Chondrocyte (in vitro differentiated cells): ENCODE results near the gene CEL. TPM values are rescaled to one million over a fixed set of nuclear protein-coding genes. Genes with fewer than 3 reads are reported as not detected.

Source experiments
- DNase-seq: peaks from one replicate; pipeline ENCODE4 v3.0.0; 2021; ENCODE audit warnings: mixed read lengths, low spot score
- H3K27ac Mint-ChIP-seq: one replicate; pipeline ENCODE4 v1.8.0; 2021; ENCODE audit warnings: mild to moderate bottlenecking, moderate library complexity, mixed read lengths; ENCODE audit not compliant: unreplicated experiment
- H3K27me3 Mint-ChIP-seq: 2 replicates; pipeline ENCODE4 v1.8.0; 2021; ENCODE audit warnings: low read depth, mixed read lengths
- H3K36me3 Mint-ChIP-seq: 2 replicates; pipeline ENCODE4 v1.8.0; 2021; ENCODE audit warnings: low read depth, mixed read lengths
- H3K4me1 Mint-ChIP-seq: 2 replicates; pipeline ENCODE4 v1.8.0; 2021; ENCODE audit warnings: low read depth, mild to moderate bottlenecking, mixed read lengths
- H3K4me3 Mint-ChIP-seq: one replicate; pipeline ENCODE4 v1.8.0; 2021; ENCODE audit warnings: mild to moderate bottlenecking, moderate library complexity, mixed read lengths; ENCODE audit not compliant: unreplicated experiment
- H3K9me3 Mint-ChIP-seq: 2 replicates; pipeline ENCODE4 v1.8.0; 2021; ENCODE audit warnings: low read depth, mixed read lengths
- CTCF ChIP-seq: fragments of 200-600 bp; sonication (generic); IDR thresholded peaks from 2 replicates; pipeline ENCODE4 v1.5.0; 2021; ENCODE audit warnings: antibody characterized with exemption, mild to moderate bottlenecking, moderate library complexity
- total RNA-seq: library from RNA; stranded (reverse); gene quantifications from 3 replicates; pipeline ENCODE4 v1.2.1, GENCODE V29; 2021

CEL gene
- total RNA-seq, 1 donor from 2014 or later = 0.87 TPM

DNA sequence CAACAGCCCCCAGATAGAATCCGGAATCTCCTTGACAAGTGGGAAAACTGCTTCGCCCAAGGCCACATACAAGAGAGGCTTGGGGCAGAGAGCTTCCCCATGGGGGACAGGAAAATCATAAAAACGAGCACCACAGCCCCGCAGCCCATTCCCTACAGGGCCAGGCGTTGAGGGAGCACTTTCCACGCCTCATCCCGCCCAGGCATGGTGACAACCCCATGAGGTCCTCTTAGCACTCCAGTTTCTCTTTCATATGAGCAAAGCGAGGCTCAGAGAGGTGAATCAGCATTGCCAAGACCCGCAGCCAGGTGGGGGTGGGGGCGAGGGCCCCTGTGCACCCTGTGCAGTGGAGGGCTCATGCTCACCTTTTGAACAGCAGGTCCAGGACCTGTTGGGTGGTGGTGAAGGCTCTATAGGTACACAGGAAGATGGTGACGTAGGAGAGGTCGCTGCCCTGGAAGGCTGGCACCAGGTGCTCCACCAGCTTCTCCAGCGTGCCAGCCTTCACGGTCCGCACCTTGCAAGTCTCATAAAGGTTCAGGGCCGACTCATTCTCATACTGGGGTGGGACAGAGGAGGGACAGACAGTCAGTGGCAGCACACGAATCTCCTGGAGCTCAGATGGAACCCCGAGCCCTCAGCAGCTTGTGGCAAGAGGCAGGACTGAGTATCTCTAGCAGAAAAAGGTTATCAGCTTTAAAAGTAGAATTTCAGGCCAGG, 48.3 kb downstream of the CEL start:
- TF ChIP-seq CTCF = no peak
- H3K27ac Mint-ChIP-seq = no peak overlapping the region
- no peaks in the 10 kb centered on the region for H3K27me3 Mint-ChIP-seq
- peaks cover 12% of the 10 kb centered on the region for H3K36me3 Mint-ChIP-seq
- H3K4me1 Mint-ChIP-seq = peaks cover 18% of the 10 kb centered on the region
- H3K4me3 Mint-ChIP-seq = no peak overlapping the region
- peak; percentile 59 for DNase-seq
- no peaks in the 10 kb centered on the region for H3K9me3 Mint-ChIP-seq

DNA sequence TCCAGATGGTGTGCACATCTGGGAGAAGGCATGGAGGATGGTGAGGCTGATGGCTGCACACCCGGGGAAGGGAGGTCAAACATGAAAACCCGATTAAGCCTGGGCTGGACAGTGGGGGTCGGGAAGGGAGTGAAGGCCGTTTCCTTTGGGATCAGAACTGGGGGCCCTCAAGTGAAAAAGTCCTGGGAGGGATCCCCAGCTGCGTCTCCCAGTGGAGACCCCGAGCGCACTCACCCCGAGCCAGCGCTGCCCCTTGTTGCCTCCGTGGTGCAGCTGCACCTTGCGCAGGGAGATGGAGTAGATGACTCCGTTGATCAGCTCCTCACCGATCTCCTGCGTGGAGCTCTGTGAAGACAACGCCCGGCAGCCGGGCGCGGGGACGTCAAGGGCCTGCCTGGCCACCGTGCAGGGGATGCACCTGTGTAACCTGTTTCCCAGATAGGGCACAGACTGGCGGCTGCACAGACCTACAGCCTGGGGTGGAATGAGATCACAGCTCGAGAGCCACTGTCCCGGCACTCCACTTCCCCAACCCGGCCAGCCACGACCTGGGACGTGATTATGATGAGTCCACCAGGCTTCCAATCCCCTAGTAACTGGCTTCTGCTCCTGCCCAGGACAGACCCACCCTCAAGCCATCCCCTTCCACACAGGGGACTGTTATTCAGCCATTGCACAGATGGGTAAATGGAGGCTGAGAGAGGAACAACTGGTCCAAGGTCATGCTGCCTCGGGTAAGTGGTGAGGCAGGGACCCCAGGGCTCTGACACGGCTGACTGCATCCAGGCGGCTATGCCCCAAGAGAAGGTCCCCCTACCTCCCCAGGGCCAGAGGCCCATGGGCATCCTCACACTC, 50.3 kb downstream of the CEL start:
- TF ChIP-seq CTCF = no peak
- peaks cover 7% of the 10 kb centered on the region for H3K36me3 Mint-ChIP-seq
- H3K27me3 Mint-ChIP-seq = no peaks in the 10 kb centered on the region
- peaks cover 19% of the 10 kb centered on the region for H3K4me1 Mint-ChIP-seq
- no peak overlapping the region for H3K4me3 Mint-ChIP-seq
- no peaks in the 10 kb centered on the region for H3K9me3 Mint-ChIP-seq
- H3K27ac Mint-ChIP-seq = no peak overlapping the region
- DNase-seq = peak; percentile 84

- Mint-ChIP-seq H3K9me3 (no peaks in the 10 kb centered on the region), H3K36me3 (peaks cover 7% of the 10 kb centered on the region), H3K27me3 (no peaks in the 10 kb centered on the region), H3K4me3 (no peak overlapping the region), H3K4me1 (peaks cover 19% of the 10 kb centered on the region), H3K27ac (no peak overlapping the region)
- peak; percentile 75 for DNase-seq
- no peak for TF ChIP-seq CTCF
Observed at GRCh38 chr9:133112663-133113026, 50.9 kb downstream of the CEL start.

- Mint-ChIP-seq H3K4me1 (peaks cover 19% of the 10 kb centered on the region), H3K27me3 (no peaks in the 10 kb centered on the region), H3K27ac (peak overlapping the region; percentile 22), H3K36me3 (peaks cover 4% of the 10 kb centered on the region), H3K9me3 (no peaks in the 10 kb centered on the region), H3K4me3 (no peak overlapping the region)
- peak; percentile 71 for DNase-seq
- no peak for TF ChIP-seq CTCF
Observed at GRCh38 chr9:133113163-133113948, 51.6 kb downstream of the CEL start.
